ENCODE results near the gene PRDM2. TPM values are rescaled to one million over a fixed set of nuclear protein-coding genes. Genes with fewer than 3 reads are reported as not detected.

PRDM2 gene
- total RNA-seq, 1 donor from 2014 or later: 68.1 TPM

GRCh38 chr1:13760340-13760739, 60.4 kb downstream of the PRDM2 start:
- intact Hi-C loops (cut with DNase I): no loop called here
- ATAC-seq: no peak

DNA sequence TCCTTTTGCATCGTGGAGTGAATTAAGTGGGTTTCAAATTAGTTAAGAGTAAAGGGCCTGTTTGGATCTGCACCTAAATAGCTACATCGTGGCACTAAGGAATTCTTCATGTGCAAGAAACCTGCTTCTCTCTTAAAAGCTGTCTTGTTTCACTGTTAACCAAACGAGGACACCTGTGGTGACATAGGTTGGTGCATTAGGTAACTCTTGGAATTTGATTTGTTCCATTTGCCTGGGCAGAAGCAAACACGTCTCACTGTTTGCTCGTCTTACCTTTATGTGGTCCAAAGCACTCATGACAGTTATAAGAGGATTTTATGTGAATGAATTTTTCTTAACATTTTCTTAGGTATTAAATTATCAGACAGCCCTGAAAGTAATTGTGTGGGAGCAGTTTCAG, 60.9 kb downstream of the PRDM2 start:
- intact Hi-C loops (cut with DNase I): no loop called here
- ATAC-seq (no peak), DNase-seq (ENCODE audit: low spot score) (no peak)

More at GRCh38 chr1:13760340-13760739, 60.4 kb downstream of the PRDM2 start:
- no peak for DNase-seq (ENCODE audit: low spot score)

- intact Hi-C loops (cut with DNase I): no loop called here
- DNase-seq (ENCODE audit: low spot score) (no peak), ATAC-seq (no peak)
Measured at GRCh38 chr1:13761883-13762282, 61.9 kb downstream of the PRDM2 start.

GRCh38 chr1:13762642-13763041, 62.7 kb downstream of the PRDM2 start:
- ATAC-seq: no peak
- intact Hi-C loops (cut with DNase I): no loop called here
- no peak for DNase-seq (ENCODE audit: low spot score)

DNA sequence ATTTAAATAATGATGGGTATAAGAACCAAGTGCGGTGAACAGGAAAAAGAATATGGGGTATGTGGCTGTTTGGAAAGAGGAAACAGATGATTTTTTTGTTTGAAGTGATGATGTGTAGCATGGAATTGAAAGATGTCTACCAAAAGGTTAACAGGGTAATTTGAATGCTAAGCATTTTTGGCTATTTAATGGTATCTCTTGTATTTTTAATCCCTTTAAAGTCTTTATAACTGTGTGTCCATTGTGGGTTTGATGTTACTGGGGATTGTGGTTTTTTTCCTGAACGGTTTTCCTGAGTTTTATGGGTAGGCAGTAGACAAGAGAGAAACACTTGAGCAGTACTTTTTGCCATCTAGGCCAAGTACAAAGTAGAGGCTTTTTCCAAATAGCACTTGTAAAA, 63.2 kb downstream of the PRDM2 start:
- intact Hi-C loops (cut with DNase I): no loop called here
- ATAC-seq (no peak), DNase-seq (ENCODE audit: low spot score) (no peak)

DNA sequence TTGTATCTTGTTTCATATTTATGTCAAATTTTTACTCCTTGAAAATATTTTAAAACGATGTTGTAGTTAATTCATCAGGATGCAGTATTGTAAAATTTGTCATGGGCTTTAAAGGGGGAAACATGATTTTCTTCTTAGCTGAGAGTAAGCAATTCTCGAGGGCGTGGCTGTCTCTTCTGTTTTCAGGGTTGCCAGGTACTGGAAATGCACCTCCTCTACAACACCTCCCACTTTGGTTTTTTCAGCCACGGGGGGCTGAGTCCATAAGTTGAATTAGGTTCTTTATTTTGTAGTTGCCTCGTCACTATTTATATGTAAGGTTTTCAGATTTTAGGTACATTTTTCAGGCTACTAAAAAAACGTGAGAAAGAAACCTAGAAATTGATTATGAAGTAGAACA, 64.0 kb downstream of the PRDM2 start:
- DNase-seq (ENCODE audit: low spot score): no peak
- no peak for ATAC-seq
- intact Hi-C loops (cut with DNase I): no loop called here

DNA sequence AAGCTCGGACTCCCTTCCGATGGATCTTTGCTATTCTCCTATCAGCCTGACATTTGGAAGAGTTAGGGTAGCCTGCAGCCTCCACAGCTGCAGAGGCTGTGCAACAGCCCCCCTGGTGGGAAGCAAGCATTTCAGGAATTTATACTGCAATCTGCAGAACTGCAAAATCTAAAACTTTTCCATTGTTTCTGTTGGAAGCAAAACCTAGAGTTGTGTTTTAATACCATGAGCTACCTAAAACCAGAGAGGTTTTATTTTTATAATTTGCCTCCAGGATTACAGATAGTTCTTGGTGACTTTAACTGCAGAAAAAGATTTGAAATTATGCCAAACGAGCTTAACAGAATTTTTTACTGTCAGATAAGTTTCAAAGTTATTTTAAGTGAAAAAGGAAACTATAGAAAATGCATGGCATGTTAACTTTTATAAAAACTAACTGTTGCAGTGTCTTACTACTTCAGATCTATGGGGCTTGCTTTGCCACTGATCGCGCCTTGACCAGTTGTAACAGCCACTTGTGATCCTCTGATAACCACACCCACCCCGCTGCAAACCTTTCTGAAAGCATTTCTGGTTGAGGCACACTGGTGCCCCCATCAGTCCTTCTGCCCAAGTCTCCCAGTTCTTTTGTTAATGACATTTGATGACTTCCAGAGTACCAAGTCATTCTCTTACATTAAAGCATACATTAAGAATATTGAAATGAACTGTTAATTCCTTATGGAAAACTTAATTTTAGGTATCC, 64.8 kb downstream of the PRDM2 start:
- DNase-seq (ENCODE audit: low spot score) (no peak), ATAC-seq (peak; percentile 41)
- intact Hi-C loops (cut with DNase I): no loop called here

GRCh38 chr1:13766592-13767564, 66.9 kb downstream of the PRDM2 start:
- DNase-seq (ENCODE audit: low spot score) (no peak), ATAC-seq (no peak)
- intact Hi-C loops (cut with DNase I): no loop called here

GRCh38 chr1:13769212-13769611, 69.2 kb downstream of the PRDM2 start:
- DNase-seq (ENCODE audit: low spot score): no peak
- ATAC-seq: no peak
- intact Hi-C loops (cut with DNase I): no loop called here

- intact Hi-C loops (cut with DNase I): no loop called here
- DNase-seq (ENCODE audit: low spot score): no peak
- ATAC-seq: no peak
Measured at GRCh38 chr1:13769830-13770229, 69.8 kb downstream of the PRDM2 start.

- no peak for DNase-seq (ENCODE audit: low spot score)
Measured at GRCh38 chr1:13770743-13771142, 70.8 kb downstream of the PRDM2 start.

GRCh38 chr1:13771745-13772144, 71.8 kb downstream of the PRDM2 start:
- no peak for ATAC-seq
- DNase-seq (ENCODE audit: low spot score): no peak
- intact Hi-C loops (cut with DNase I): no loop called here

More at GRCh38 chr1:13770743-13771142, 70.8 kb downstream of the PRDM2 start:
- ATAC-seq: no peak
- intact Hi-C loops (cut with DNase I): no loop called here

DNA sequence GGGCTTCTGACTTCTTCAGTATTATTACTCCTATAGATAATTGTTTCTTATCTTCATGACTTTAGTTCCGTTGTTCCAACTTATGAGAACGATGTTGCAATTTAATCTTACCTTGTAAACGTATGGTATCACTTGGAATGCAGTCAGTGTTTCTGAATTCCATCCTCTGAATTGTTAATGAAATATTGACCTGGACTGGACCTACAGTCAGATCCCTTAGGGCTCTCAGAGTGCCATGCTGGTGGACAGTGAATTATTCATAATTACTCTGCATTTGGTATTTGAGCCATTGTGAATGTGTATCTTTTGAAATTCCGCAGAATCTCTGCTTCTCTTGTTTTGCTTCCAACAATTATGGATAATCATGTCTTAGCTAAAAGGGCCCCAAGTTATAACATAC, 72.3 kb downstream of the PRDM2 start:
- ATAC-seq (no peak), DNase-seq (ENCODE audit: low spot score) (no peak)
- intact Hi-C loops (cut with DNase I): no loop called here

GRCh38 chr1:13774121-13774520, 74.1 kb downstream of the PRDM2 start:
- ATAC-seq: no peak
- no peak for DNase-seq (ENCODE audit: low spot score)
- intact Hi-C loops (cut with DNase I): no loop called here

GRCh38 chr1:13775459-13775858, 75.5 kb downstream of the PRDM2 start:
- DNase-seq (ENCODE audit: low spot score) (no peak), ATAC-seq (no peak)
- intact Hi-C loops (cut with DNase I): no loop called here

DNA sequence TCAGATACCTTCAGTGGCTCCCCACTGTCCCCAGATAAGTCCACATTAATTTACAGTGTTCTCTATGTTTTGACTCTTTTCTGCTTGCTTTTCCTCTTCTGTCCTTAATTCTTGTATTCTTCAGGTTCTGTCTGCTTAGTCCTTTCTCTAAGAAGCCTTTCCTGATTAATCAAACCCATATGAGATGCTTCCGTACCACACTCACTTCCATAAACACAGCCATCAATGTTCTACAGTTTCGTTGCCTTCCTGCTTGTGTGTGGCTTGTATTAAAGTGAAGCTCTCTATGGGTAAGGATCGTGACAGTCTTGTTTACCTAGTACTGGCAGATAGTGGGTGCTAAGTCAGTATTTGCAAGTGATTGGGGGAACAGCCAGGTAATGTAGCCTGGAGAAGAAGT, 75.9 kb downstream of the PRDM2 start:
- intact Hi-C loops (cut with DNase I): no loop called here
- DNase-seq (ENCODE audit: low spot score) (no peak), ATAC-seq (no peak)

DNA sequence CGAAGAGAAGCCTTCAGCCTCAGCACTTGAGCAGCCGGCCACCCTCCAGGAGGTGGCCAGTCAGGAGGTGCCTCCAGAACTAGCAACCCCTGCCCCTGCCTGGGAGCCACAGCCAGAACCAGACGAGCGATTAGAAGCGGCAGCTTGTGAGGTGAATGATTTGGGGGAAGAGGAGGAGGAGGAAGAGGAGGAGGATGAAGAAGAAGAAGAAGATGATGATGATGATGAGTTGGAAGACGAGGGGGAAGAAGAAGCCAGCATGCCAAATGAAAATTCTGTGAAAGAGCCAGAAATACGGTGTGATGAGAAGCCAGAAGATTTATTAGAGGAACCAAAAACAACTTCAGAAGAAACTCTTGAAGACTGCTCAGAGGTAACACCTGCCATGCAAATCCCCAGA, 78.4 kb downstream of the PRDM2 start:
- intact Hi-C loops (cut with DNase I): no loop called here
- no peak for DNase-seq (ENCODE audit: low spot score)
- no peak for ATAC-seq

GRCh38 chr1:13779930-13780329, 79.9 kb downstream of the PRDM2 start:
- DNase-seq (ENCODE audit: low spot score) (no peak), ATAC-seq (no peak)
- intact Hi-C loops (cut with DNase I): no loop called here

DNA sequence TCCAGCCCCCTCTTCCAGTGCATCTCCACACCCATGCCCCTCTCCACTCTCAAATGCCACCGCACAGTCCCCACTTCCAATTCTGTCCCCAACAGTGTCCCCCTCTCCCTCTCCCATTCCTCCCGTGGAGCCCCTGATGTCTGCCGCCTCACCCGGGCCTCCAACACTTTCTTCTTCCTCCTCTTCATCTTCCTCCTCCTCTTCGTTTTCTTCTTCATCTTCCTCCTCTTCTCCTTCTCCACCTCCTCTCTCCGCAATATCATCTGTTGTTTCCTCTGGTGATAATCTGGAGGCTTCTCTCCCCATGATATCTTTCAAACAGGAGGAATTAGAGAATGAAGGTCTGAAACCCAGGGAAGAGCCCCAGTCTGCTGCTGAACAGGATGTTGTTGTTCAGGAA, 80.8 kb downstream of the PRDM2 start:
- intact Hi-C loops (cut with DNase I): no loop called here
- no peak for DNase-seq (ENCODE audit: low spot score)
- no peak for ATAC-seq

GRCh38 chr1:13781228-13781627, 81.2 kb downstream of the PRDM2 start:
- DNase-seq (ENCODE audit: low spot score) (no peak), ATAC-seq (no peak)
- intact Hi-C loops (cut with DNase I): no loop called here

Measured in sciatic nerve (tissue), 2 donors.